Kidney (tissue), 14 donors: ENCODE data around the gene TAF5L. TPM values are rescaled to one million over a fixed set of nuclear protein-coding genes. Genes with fewer than 3 reads are reported as not detected.

Experiments
- DNase-seq, 5 donors: peaks; one replicate each; pipeline ENCODE4 v3.0.0-alpha.2; 2013 to 2020
- FAIRE-seq: peaks from 2 replicates; lab custom pipeline; 2012; peaks lifted over from hg19 to GRCh38; lab: Jason Lieb, UNC
- H3K27ac ChIP-seq, 2 donors: one replicate each; pipeline ENCODE4 v1.7.0; 2013; ENCODE audit warnings: low read depth in 2 of 2, low read length in 2 of 2, inconsistent platforms in 1 of 2
- H3K27me3 ChIP-seq: one replicate; pipeline ENCODE4 v1.7.1; 2013; ENCODE audit warnings: low read length, inconsistent platforms; ENCODE audit not compliant: control insufficient read depth, insufficient read depth
- H3K36me3 ChIP-seq, 3 donors: one replicate each; pipeline versions ENCODE4 v1.7.0 to v1.7.1; 2013; ENCODE audit warnings: low read length in 3 of 3, control low read depth in 1 of 3, inconsistent platforms in 1 of 3; ENCODE audit not compliant: insufficient read depth in 3 of 3, control insufficient read depth in 2 of 3
- H3K4me1 ChIP-seq, 3 donors: one replicate each; pipeline versions ENCODE4 v1.7.0 to v1.7.1; 2013; ENCODE audit warnings: low read length in 3 of 3, inconsistent platforms in 1 of 3, low read depth in 1 of 3; ENCODE audit not compliant: control insufficient read depth in 2 of 3, insufficient read depth in 2 of 3
- H3K4me3 ChIP-seq, 3 donors: one replicate each; pipeline versions ENCODE4 v1.7.0 to v1.8.1; 2013; ENCODE audit warnings: low read length in 3 of 3, control low read depth in 1 of 3, inconsistent platforms in 1 of 3
- H3K9ac ChIP-seq, 3 donors: one replicate each; pipeline versions ENCODE4 v1.7.0 to v1.7.1; 2013; ENCODE audit warnings: low read length in 3 of 3, control low read depth in 1 of 3, inconsistent platforms in 1 of 3
- H3K9me3 ChIP-seq, 3 donors: one replicate each; pipeline versions ENCODE4 v1.7.0 to v1.7.1; 2013; ENCODE audit warnings: low read length in 3 of 3, control low read depth in 1 of 3, inconsistent platforms in 1 of 3; ENCODE audit not compliant: control insufficient read depth in 2 of 3, insufficient read depth in 1 of 3
- intact Hi-C: fragments of 100-400 bp; cut with DNase I; formaldehyde crosslinking; loops from one replicate; pipeline ENCODE4 v1.11.1; 2022
- polyA plus RNA-seq: library from polyadenylated mRNA; stranded (reverse); fragments of 350-450 nt; fragmentation: Illumina TruSeq; extraction: RNeasy Lipid Tissue Mini Kit (QIAGEN cat#74804); gene quantifications from one replicate; pipeline ENCODE4 v1.2.3, GENCODE V29; 2014; ENCODE audit warnings: low read depth, low replicate concordance; ENCODE audit not compliant: insufficient read depth
- total RNA-seq: library from RNA; stranded (reverse); fragmentation: NEBNext Ultra II Directional; extraction: Animal tissue kit (Norgen Biotek cat#: 25700); gene quantifications from one replicate; pipeline ENCODE4 v1.2.1, GENCODE V29; 2021
- TF ChIP-seq, protein P1 (sequence below): IDR thresholded peaks from 3 replicates; pipeline ENCODE4 v1.5.1; 2012; ENCODE audit warnings: mild to moderate bottlenecking, moderate library complexity, borderline replicate concordance; ENCODE audit not compliant: insufficient read depth; ENCODE audit errors: extremely low read depth
- donor health status: control.
- donor health status: control.
- donor health status: control.
- donor health status: control.
- donor health status: control.
- donor health status: DM: yes; HTN: yes; CAD: no.
- donor health status: Normal renal cell carcinoma (clear cell type).

TAF5L gene
- total and polyA plus RNA-seq, 2 donors from 2014 or later: 7.1 to 19.6 TPM

DNA sequence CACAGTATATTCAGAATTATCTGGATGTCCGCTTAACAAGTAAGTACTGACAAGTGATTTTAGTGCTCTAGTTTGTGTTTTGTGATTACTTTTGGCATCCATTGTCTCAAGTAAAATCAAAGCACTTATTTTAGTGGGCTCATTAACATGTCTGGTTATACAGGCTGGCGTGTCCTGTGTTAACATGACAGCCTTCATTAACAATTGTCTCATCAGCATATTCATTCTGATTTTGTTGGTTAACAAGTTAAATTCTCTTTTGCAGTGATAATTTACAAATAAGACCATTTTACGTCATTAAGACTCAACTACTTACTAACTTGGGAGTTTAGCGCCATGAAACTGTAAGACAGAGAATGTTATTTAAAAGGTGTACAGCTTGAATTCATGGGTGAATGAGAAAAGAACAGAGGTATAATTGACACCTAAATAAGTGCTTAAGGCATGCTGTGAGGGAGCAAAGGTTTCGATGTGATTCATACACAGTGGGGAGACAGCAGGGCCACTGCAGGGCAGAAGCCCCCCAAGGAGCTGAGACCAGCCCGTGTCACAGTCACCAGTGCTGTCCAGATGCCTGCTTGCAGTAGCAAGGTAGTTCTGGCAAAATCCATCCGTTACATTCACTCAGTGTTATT is 22.4 kb downstream of the TAF5L start:
- Histone ChIP-seq H3K9me3 (no peaks in the 10 kb centered on the region), H3K4me1 (no peaks in the 10 kb centered on the region), H3K4me3 (no peak overlapping the region), H3K27me3 (no peaks in the 10 kb centered on the region), H3K27ac (no peak overlapping the region), H3K36me3 (peaks cover 3 to 24% (median 24%) of the 10 kb centered on the region in 3 donors), H3K9ac (no peak overlapping the region)
- DNase-seq (no peak), FAIRE-seq (no peak)
- TF ChIP-seq, protein P1, sequence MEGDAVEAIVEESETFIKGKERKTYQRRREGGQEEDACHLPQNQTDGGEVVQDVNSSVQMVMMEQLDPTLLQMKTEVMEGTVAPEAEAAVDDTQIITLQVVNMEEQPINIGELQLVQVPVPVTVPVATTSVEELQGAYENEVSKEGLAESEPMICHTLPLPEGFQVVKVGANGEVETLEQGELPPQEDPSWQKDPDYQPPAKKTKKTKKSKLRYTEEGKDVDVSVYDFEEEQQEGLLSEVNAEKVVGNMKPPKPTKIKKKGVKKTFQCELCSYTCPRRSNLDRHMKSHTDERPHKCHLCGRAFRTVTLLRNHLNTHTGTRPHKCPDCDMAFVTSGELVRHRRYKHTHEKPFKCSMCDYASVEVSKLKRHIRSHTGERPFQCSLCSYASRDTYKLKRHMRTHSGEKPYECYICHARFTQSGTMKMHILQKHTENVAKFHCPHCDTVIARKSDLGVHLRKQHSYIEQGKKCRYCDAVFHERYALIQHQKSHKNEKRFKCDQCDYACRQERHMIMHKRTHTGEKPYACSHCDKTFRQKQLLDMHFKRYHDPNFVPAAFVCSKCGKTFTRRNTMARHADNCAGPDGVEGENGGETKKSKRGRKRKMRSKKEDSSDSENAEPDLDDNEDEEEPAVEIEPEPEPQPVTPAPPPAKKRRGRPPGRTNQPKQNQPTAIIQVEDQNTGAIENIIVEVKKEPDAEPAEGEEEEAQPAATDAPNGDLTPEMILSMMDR: no peak
- intact Hi-C loops: no loop called here

DNA sequence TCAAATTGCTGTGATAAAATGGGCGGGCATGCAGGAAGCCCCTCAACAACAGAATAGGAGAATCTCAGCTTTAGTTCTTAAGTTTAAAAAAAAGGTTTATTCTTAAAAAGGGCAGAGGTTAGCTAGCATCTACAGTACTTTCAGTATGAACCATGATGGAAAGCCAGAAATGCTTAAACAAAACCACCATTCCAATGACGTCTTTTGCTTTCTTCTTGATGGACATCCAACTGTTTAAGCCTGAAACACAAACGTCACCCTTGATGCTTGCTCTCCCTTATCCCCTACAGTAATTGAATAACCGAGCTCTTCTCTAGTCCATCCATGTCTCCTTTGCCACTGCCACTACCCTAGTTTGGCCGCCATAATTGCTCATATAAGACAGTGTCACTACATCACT is 25.7 kb downstream of the TAF5L start:
- intact Hi-C loops: no loop called here
- no peak overlapping the region for H3K9ac ChIP-seq
- no peak overlapping the region for H3K4me3 ChIP-seq
- TF ChIP-seq, protein P1: no peak
- no peak for FAIRE-seq
- no peak for DNase-seq
- no peak overlapping the region for H3K27ac ChIP-seq
- peaks cover 3 to 19% (median 19%) of the 10 kb centered on the region in 3 donors for H3K36me3 ChIP-seq
- no peaks in the 10 kb centered on the region for H3K27me3 ChIP-seq
- no peaks in the 10 kb centered on the region for H3K9me3 ChIP-seq
- H3K4me1 ChIP-seq: no peaks in the 10 kb centered on the region

DNA sequence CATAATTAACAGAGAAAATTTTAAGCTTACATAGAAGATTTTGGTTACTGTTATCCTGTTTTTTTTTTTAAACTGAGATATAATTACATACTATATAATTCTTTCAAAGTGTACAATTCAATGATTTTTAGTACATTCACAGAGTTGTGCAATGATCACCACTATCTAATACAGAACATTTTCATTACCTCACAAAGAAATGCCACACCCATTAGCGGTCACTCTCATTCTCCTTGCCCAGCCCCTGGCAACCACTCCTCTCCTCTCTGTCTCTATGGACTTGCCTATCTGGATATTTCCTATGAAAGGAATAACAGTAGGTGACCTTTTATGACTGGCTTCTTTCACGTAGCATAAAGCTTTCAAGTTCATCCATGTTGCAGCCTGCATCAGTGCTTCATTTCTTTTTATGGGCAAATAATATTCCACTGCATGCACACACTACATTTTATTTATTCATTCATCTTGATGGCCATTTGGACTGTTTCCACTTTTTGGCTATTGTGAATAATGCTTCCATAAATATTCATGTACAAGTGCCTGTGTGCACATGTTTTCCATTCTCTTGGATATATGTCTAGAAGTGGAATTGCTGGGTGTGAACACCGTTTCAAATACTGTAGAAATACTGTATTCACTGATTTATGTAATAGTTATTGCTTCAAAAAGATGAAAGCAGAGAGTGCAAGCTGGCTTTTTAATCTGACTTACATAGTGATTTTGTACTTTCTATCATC is 26.5 kb downstream of the TAF5L start:
- peaks cover 3 to 18% (median 18%) of the 10 kb centered on the region in 3 donors for H3K36me3 ChIP-seq
- DNase-seq: no peak
- no peaks in the 10 kb centered on the region for H3K4me1 ChIP-seq
- H3K9me3 ChIP-seq: no peaks in the 10 kb centered on the region
- no peaks in the 10 kb centered on the region for H3K27me3 ChIP-seq
- intact Hi-C loops: no loop called here
- no peak for FAIRE-seq
- no peak overlapping the region for H3K4me3 ChIP-seq
- H3K9ac ChIP-seq: no peak overlapping the region
- H3K27ac ChIP-seq: no peak overlapping the region
- TF ChIP-seq, protein P1: no peak
